ENCODE results near the gene RNF41.
"Not testable (repeated sequence)": the region's sequence is repeated elsewhere in the genome, so short reads cannot be mapped to it uniquely, and the experiment has no call there.

The RNF41 gene

GRCh38 chr12:56160193-56160763, 61.4 kb downstream of the RNF41 start:
- Histone ChIP-seq H3K27ac (ENCODE audit: low read length) (no peak overlapping the region), H3K9me3 (ENCODE audit: control insufficient read depth, insufficient read depth, low read length) (no peaks in the 10 kb centered on the region), H3K36me3 (ENCODE audit: control insufficient read depth, insufficient read depth, low read length) (peaks cover 45% of the 10 kb centered on the region), H3K4me3 (ENCODE audit: low read length) (no peak overlapping the region), H3K4me1 (ENCODE audit: control insufficient read depth, insufficient read depth, low read length) (peaks cover 7% of the 10 kb centered on the region), H3K27me3 (ENCODE audit: control insufficient read depth, insufficient read depth, low read length) (no peaks in the 10 kb centered on the region)
- no peak for DNase-seq (ENCODE audit: low read depth, low spot score)
- WGBS (ENCODE audit: insufficient coverage, insufficient read length) = no CpG with 5 or more reads among the region's 7 CpGs

GRCh38 chr12:56159482-56160192, 62.1 kb downstream of the RNF41 start:
- Histone ChIP-seq H3K27me3 (ENCODE audit: control insufficient read depth, insufficient read depth, low read length) (no peaks in the 10 kb centered on the region), H3K27ac (ENCODE audit: low read length) (no peak overlapping the region), H3K36me3 (ENCODE audit: control insufficient read depth, insufficient read depth, low read length) (peaks cover 46% of the 10 kb centered on the region)

GRCh38 chr12:56158926-56159461, 62.7 kb downstream of the RNF41 start:
- peaks cover 7% of the 10 kb centered on the region for H3K4me1 ChIP-seq (ENCODE audit: control insufficient read depth, insufficient read depth, low read length)
- no CpG with 5 or more reads among the region's 6 CpGs for WGBS (ENCODE audit: insufficient coverage, insufficient read length)
- no peaks in the 10 kb centered on the region for H3K9me3 ChIP-seq (ENCODE audit: control insufficient read depth, insufficient read depth, low read length)
- DNase-seq (ENCODE audit: low read depth, low spot score) = peak; percentile 45
- peaks cover 40% of the 10 kb centered on the region for H3K36me3 ChIP-seq (ENCODE audit: control insufficient read depth, insufficient read depth, low read length)
- no peak overlapping the region for H3K27ac ChIP-seq (ENCODE audit: low read length)
- H3K27me3 ChIP-seq (ENCODE audit: control insufficient read depth, insufficient read depth, low read length) = no peaks in the 10 kb centered on the region
- H3K4me3 ChIP-seq (ENCODE audit: low read length) = peak overlapping the region; percentile 57; the same call in 1 of the 2 replicates

More at GRCh38 chr12:56159482-56160192, 62.1 kb downstream of the RNF41 start:
- no CpG with 5 or more reads among the region's 8 CpGs for WGBS (ENCODE audit: insufficient coverage, insufficient read length)
- H3K4me1 ChIP-seq (ENCODE audit: control insufficient read depth, insufficient read depth, low read length) = peaks cover 7% of the 10 kb centered on the region
- no peaks in the 10 kb centered on the region for H3K9me3 ChIP-seq (ENCODE audit: control insufficient read depth, insufficient read depth, low read length)
- no peak for DNase-seq (ENCODE audit: low read depth, low spot score)
- peak overlapping the region; percentile 57; the same call in 1 of the 2 replicates for H3K4me3 ChIP-seq (ENCODE audit: low read length)

GRCh38 chr12:56158029-56158925, 63.4 kb downstream of the RNF41 start, which contains the start of gene MYL6:
Gene MYL6 (plus strand): TSS chr12:56158359. CDS start chr12:56158402, 43 bp downstream.
- peak; percentile 99 for DNase-seq (ENCODE audit: low read depth, low spot score)
- peak within 1 kb of the TSS; percentile 57; the same call in 1 of the 2 replicates for H3K4me3 ChIP-seq (ENCODE audit: low read length)
- H3K27me3 ChIP-seq (ENCODE audit: control insufficient read depth, insufficient read depth, low read length) = no peaks in the 10 kb centered on the region
- H3K4me1 ChIP-seq (ENCODE audit: control insufficient read depth, insufficient read depth, low read length) = peaks cover 5% of the 10 kb centered on the region
- H3K36me3 ChIP-seq (ENCODE audit: control insufficient read depth, insufficient read depth, low read length) = peaks cover 36% of the 10 kb centered on the region
- no CpG with 5 or more reads among the region's 30 CpGs for WGBS (ENCODE audit: insufficient coverage, insufficient read length)
- H3K27ac ChIP-seq (ENCODE audit: low read length) = no peak within 1 kb of the TSS
- H3K9me3 ChIP-seq (ENCODE audit: control insufficient read depth, insufficient read depth, low read length) = no peaks in the 10 kb centered on the region

- no CpG with 5 or more reads among the region's 45 CpGs for WGBS (ENCODE audit: insufficient coverage, insufficient read length)
- peaks cover 31% of the 10 kb centered on the region for H3K36me3 ChIP-seq (ENCODE audit: control insufficient read depth, insufficient read depth, low read length)
- H3K27ac ChIP-seq (ENCODE audit: low read length) = no peak overlapping the region
- H3K4me1 ChIP-seq (ENCODE audit: control insufficient read depth, insufficient read depth, low read length) = peaks cover 5% of the 10 kb centered on the region
- DNase-seq (ENCODE audit: low read depth, low spot score) = no peak
- H3K4me3 ChIP-seq (ENCODE audit: low read length) = peak overlapping the region; percentile 10; the same call in 1 of the 2 replicates
- no peaks in the 10 kb centered on the region for H3K9me3 ChIP-seq (ENCODE audit: control insufficient read depth, insufficient read depth, low read length)
- no peaks in the 10 kb centered on the region for H3K27me3 ChIP-seq (ENCODE audit: control insufficient read depth, insufficient read depth, low read length)
These were observed 64.3 kb downstream of the RNF41 start for GRCh38 chr12:56157201-56158028.

GRCh38 chr12:56156464-56157200, 65.1 kb downstream of the RNF41 start:
- not testable (repeated sequence) for H3K4me1 ChIP-seq (ENCODE audit: control insufficient read depth, insufficient read depth, low read length); H3K27me3 ChIP-seq (ENCODE audit: control insufficient read depth, insufficient read depth, low read length); H3K4me3 ChIP-seq (ENCODE audit: low read length); H3K27ac ChIP-seq (ENCODE audit: low read length); DNase-seq (ENCODE audit: low read depth, low spot score); H3K9me3 ChIP-seq (ENCODE audit: control insufficient read depth, insufficient read depth, low read length)
- H3K36me3 ChIP-seq (ENCODE audit: control insufficient read depth, insufficient read depth, low read length) = peaks cover 25% of the 10 kb centered on the region
- WGBS (ENCODE audit: insufficient coverage, insufficient read length) = no CpG with 5 or more reads among the region's 21 CpGs

GRCh38 chr12:56155256-56155845, 66.4 kb downstream of the RNF41 start:
- no CpG with 5 or more reads among the region's 11 CpGs for WGBS (ENCODE audit: insufficient coverage, insufficient read length)
- Histone ChIP-seq H3K4me3 (ENCODE audit: low read length) (no peak overlapping the region), H3K27me3 (ENCODE audit: control insufficient read depth, insufficient read depth, low read length) (no peaks in the 10 kb centered on the region), H3K27ac (ENCODE audit: low read length) (no peak overlapping the region), H3K4me1 (ENCODE audit: control insufficient read depth, insufficient read depth, low read length) (peaks cover 4% of the 10 kb centered on the region), H3K36me3 (ENCODE audit: control insufficient read depth, insufficient read depth, low read length) (peaks cover 13% of the 10 kb centered on the region; the same call in 1 of the 2 replicates), H3K9me3 (ENCODE audit: control insufficient read depth, insufficient read depth, low read length) (no peaks in the 10 kb centered on the region)
- DNase-seq (ENCODE audit: low read depth, low spot score) = no peak

- H3K4me3 ChIP-seq (ENCODE audit: low read length) = no peak overlapping the region
- H3K9me3 ChIP-seq (ENCODE audit: control insufficient read depth, insufficient read depth, low read length) = no peaks in the 10 kb centered on the region
- no CpG with 5 or more reads among the region's 5 CpGs for WGBS (ENCODE audit: insufficient coverage, insufficient read length)
- no peaks in the 10 kb centered on the region for H3K27me3 ChIP-seq (ENCODE audit: control insufficient read depth, insufficient read depth, low read length)
- H3K36me3 ChIP-seq (ENCODE audit: control insufficient read depth, insufficient read depth, low read length) = peaks cover 7% of the 10 kb centered on the region; the same call in 1 of the 2 replicates
- H3K4me1 ChIP-seq (ENCODE audit: control insufficient read depth, insufficient read depth, low read length) = no peaks in the 10 kb centered on the region; the same call in 1 of the 2 replicates
- DNase-seq (ENCODE audit: low read depth, low spot score) = no peak
- no peak overlapping the region for H3K27ac ChIP-seq (ENCODE audit: low read length)
These were observed 66.9 kb downstream of the RNF41 start for GRCh38 chr12:56154818-56155217.

GRCh38 chr12:56154246-56154771, 67.4 kb downstream of the RNF41 start:
- no peaks in the 10 kb centered on the region for H3K9me3 ChIP-seq (ENCODE audit: control insufficient read depth, insufficient read depth, low read length)
- H3K4me3 ChIP-seq (ENCODE audit: low read length) = no peak overlapping the region
- H3K27ac ChIP-seq (ENCODE audit: low read length) = no peak overlapping the region
- WGBS (ENCODE audit: insufficient coverage, insufficient read length) = no CpG with 5 or more reads among the region's 1 CpG
- no peaks in the 10 kb centered on the region; the same call in 1 of the 2 replicates for H3K4me1 ChIP-seq (ENCODE audit: control insufficient read depth, insufficient read depth, low read length)
- no peaks in the 10 kb centered on the region for H3K27me3 ChIP-seq (ENCODE audit: control insufficient read depth, insufficient read depth, low read length)
- no peak for DNase-seq (ENCODE audit: low read depth, low spot score)
- peaks cover 4% of the 10 kb centered on the region; the same call in 1 of the 2 replicates for H3K36me3 ChIP-seq (ENCODE audit: control insufficient read depth, insufficient read depth, low read length)

Measured in iPS DF 6.9 (cell line).